ENCODE data around the gene MTA1.

DNA sequence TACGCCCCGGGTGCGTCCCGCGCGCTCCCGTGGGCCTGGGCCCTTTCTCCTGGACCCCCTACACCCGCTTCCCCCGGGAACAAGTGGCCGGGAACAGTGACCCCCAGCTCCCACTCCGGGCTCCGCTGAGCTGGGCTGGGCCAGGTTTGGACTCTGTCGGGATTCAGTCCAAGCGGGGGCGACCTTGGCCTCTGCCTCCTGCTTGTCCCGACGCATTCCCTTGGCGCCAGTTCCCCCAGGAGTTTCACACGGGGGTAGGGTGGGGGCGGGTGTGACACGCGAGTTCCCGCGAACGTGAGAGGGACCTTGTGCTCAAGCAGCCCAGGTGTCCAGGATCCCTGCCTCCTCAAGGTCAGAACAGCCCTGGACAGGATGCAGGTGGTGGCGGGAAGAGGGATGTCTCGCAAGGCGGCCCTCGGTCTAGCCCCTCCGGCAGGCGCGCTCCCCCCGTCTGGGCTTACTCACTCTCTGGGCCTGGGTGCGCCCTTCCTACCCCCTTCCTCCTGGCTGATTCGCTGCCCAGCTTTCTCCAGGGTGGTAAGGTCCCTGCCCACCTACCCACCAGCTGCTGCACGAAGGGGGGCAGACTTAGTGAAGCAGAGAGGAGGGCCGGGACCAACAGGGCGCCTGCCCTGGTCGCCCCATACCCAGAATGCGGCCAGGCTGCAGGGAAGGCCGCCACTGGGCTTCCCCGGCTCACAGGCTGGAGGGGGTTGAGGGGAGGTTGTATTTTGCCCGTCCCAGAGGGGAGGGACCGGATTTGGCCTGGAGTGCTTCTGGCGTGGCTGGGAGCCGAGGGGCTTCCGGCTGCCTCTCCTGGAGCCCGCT lies 55.9 kb downstream of the MTA1 start:
- TF ChIP-seq POLR2A (IDR thresholded peaks at IDR 0.05; ENCODE audit: low read length) (no peak), GATA1 (IDR thresholded peaks at IDR 0.05; ENCODE audit: low read depth, low read length) (no peak)
